Measurements from ENCODE around the gene TNRC6C.

DNA sequence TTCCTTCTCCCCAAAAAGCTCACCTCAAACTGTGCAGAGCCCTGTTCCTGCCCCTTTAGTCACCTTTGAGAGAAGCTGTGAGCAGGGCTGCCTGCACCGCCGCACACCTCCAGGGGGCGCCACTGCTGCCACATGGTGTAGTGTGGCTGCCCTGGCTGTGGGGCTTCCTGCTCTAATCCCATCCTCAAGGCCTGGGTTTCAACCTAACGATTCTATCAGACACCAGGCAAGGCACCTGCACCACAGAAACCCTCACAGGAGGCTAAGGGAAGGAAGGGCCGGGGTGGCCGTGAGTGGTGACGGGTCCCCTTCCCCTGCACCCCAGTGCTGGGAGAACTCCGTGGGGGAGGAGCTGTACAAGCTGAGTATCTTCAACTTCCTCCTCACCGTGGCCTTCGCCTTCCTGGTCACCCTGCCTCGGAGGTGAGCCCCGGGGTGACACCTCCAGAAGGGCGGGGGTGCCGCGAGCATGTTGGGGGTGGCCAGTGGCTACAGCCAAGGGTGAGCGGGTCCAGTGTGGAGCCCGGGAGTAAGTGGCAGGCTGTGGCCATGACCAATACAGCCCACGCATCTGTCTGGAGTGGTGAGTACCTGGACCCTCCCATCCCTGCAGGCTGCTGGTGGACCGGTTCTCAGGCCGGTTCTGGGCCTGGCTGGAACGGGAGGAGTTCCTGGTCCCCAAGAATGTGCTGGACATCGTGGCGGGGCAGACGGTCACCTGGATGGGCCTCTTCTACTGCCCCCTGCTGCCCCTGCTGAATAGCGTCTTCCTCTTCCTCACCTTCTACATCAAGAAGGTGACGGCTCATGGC lies 179.1 kb downstream of the TNRC6C start:
- TF ChIP-seq, protein P1, sequence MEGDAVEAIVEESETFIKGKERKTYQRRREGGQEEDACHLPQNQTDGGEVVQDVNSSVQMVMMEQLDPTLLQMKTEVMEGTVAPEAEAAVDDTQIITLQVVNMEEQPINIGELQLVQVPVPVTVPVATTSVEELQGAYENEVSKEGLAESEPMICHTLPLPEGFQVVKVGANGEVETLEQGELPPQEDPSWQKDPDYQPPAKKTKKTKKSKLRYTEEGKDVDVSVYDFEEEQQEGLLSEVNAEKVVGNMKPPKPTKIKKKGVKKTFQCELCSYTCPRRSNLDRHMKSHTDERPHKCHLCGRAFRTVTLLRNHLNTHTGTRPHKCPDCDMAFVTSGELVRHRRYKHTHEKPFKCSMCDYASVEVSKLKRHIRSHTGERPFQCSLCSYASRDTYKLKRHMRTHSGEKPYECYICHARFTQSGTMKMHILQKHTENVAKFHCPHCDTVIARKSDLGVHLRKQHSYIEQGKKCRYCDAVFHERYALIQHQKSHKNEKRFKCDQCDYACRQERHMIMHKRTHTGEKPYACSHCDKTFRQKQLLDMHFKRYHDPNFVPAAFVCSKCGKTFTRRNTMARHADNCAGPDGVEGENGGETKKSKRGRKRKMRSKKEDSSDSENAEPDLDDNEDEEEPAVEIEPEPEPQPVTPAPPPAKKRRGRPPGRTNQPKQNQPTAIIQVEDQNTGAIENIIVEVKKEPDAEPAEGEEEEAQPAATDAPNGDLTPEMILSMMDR (IDR thresholded peaks at IDR 0.05; ENCODE audit: insufficient read depth, low read length, poor library complexity, severe bottlenecking): peak; percentile 87
- no peak for TF ChIP-seq EZH2phosphoT487 (conservative IDR thresholded peaks at IDR 0.05; ENCODE audit: low read length)

All from SU-DHL-6 (cell line).